Psoas muscle (tissue), 8 donors: Measurements from ENCODE around the gene CIART. TPM values are rescaled to one million over a fixed set of nuclear protein-coding genes. Genes with fewer than 3 reads are reported as not detected.

Source experiments
- ATAC-seq, 4 donors: fragments of 200-7000 bp; cut with Tn5 transposase; one replicate each; pipeline ENCODE4 v1.9.1; 2020; ENCODE audit warnings: moderate library complexity in 3 of 4, mild to moderate bottlenecking in 2 of 4
- DNase-seq, 2 donors: peaks; one replicate each; pipeline ENCODE4 v3.0.0-alpha.2; 2020
- H3K27ac ChIP-seq: fragments of 200-600 bp; one replicate; pipeline ENCODE4 v1.8.0; 2022
- H3K27me3 ChIP-seq, 3 donors: fragments of 200-600 bp in 1 of 3; one replicate each; pipeline versions ENCODE4 v1.6.1 to v1.8.0; 2013 to 2022; ENCODE audit warnings: low read length in 2 of 3, mild to moderate bottlenecking in 2 of 3, moderate library complexity in 1 of 3; ENCODE audit not compliant: insufficient read depth in 3 of 3
- H3K36me3 ChIP-seq, 2 donors: fragments of 200-600 bp in 1 of 2; one replicate each; pipeline versions ENCODE4 v1.6.1 to v1.8.0; 2013 to 2022; ENCODE audit warnings: low read depth in 1 of 2, mild to moderate bottlenecking in 1 of 2, moderate library complexity in 1 of 2; ENCODE audit not compliant: insufficient read depth in 1 of 2
- H3K4me1 ChIP-seq: fragments of 200-600 bp; one replicate; pipeline ENCODE4 v1.8.0; 2022
- H3K4me3 ChIP-seq: fragments of 200-600 bp; one replicate; pipeline ENCODE4 v1.8.0; 2022; ENCODE audit warnings: mild to moderate bottlenecking
- H3K9me3 ChIP-seq: fragments of 200-600 bp; one replicate; pipeline ENCODE4 v1.8.0; 2022
- WGBS, 3 donors: extraction: QIAGEN DNeasy Blood & Tissue Kit; methylation state at CpG; one replicate each; pipeline versions ENCODE4 v1.1.6 to v1.1.7; 2013; 5-methylcytosine and 5-hydroxymethylcytosine counted together
- intact Hi-C, 2 donors: fragments of 100-400 bp; cut with DNase I; formaldehyde crosslinking; loops; one replicate each; pipeline versions ENCODE4 v1.11.0 to v1.14.2; 2022
- polyA plus RNA-seq, 3 donors: library from polyadenylated mRNA; stranded (reverse); fragments of 200-250 nt; gene quantifications; one replicate each; pipeline ENCODE4 v1.2.3, GENCODE V29; 2013
- total RNA-seq, 4 donors: library from RNA; stranded (reverse); fragmentation: NEBNext Ultra II Directional in 2 of 4; extraction: Animal tissue kit (Norgen Biotek cat#: 25700) in 2 of 4; gene quantifications; one replicate each; pipeline versions ENCODE4 v1.2.1 to v1.2.4, GENCODE V29; 2021 to 2023
- TF ChIP-seq, protein P1 (sequence below): fragments of 200-600 bp; IDR thresholded peaks from one replicate; pipeline ENCODE4 v1.8.0; 2022; ENCODE audit warnings: antibody characterized with exemption
- donor health status: healthy with polysubstance abuse.
- donor health status: DM: no; HTN: no; CAD: no; lungs with moderate emphysema.
- donor health status: Bipolar disorder and iron deficiency.
- donor health status: healthy.
- donor health status: DM: yes; HTN: yes; CAD: no.
- donor health status: DM: no; HTN: no; CAD: no.
- donor health status: DM: no; HTN: no; CAD: no.
- donor health status: DM: yes; HTN: yes; CAD: no.

CIART gene
- total and polyA plus RNA-seq, 7 donors = 1.6 to 23.4 (median 11.7) TPM

DNA sequence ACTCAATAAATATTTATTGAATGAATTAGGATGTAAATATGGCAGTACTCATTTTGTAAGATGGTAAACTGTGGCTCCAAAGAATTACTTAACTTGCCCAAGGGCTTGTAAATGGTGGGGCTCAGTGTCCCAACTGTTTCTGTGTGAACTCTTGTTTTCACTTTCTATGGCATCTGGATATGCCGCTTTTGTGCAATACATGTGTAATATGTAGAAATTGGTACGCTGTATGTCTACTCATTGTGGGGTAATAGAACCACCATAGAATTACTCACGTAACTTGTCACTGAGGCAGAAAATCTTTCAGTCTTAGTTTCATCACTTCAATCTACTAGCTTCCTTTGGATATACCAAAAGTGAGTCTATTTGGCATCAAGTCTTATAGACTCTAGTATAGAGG, 40.0 kb downstream of the CIART start:
- intact Hi-C loops = no loop called here
- TF ChIP-seq, protein P1, sequence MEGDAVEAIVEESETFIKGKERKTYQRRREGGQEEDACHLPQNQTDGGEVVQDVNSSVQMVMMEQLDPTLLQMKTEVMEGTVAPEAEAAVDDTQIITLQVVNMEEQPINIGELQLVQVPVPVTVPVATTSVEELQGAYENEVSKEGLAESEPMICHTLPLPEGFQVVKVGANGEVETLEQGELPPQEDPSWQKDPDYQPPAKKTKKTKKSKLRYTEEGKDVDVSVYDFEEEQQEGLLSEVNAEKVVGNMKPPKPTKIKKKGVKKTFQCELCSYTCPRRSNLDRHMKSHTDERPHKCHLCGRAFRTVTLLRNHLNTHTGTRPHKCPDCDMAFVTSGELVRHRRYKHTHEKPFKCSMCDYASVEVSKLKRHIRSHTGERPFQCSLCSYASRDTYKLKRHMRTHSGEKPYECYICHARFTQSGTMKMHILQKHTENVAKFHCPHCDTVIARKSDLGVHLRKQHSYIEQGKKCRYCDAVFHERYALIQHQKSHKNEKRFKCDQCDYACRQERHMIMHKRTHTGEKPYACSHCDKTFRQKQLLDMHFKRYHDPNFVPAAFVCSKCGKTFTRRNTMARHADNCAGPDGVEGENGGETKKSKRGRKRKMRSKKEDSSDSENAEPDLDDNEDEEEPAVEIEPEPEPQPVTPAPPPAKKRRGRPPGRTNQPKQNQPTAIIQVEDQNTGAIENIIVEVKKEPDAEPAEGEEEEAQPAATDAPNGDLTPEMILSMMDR = no peak
- Histone ChIP-seq H3K27me3 (no peaks in the 10 kb centered on the region), H3K4me1 (peaks cover 9% of the 10 kb centered on the region), H3K4me3 (peak overlapping the region; percentile 84), H3K36me3 (peaks cover 6 to 31% of the 10 kb centered on the region in 2 donors), H3K27ac (peak overlapping the region; percentile 94), H3K9me3 (no peaks in the 10 kb centered on the region)
- DNase-seq = no peak
- ATAC-seq = no peak
- 87 to 92% (median 89%) methylated on average over 3 of the region's 3 CpGs for whole genome bisulfite sequencing, 3 donors

DNA sequence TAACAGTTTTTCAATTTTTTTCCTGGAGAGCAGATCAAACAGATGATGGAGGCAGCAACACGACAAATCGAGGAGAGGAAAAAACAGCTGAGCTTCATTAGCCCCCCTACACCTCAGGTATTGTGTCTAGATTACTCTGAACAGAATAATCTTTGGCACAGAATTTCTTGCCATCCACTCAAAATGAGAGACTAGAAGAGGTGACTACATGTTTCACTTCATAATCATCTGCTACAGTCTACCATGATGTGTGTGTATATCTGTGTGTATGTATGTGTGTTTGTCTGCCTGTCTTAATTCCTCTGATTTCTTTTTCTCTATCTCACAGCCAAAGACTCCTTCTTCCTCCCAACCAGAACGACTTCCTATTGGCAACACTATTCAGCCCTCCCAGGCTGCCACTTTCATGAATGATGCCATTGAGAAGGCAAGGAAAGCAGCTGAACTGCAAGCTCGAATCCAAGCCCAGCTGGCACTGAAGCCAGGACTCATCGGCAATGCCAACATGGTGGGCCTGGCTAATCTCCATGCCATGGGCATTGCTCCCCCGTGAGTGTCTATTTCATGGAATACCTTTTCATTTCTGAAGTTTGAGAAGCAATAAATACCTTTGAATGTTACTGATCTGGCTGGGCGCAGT, 50.4 kb downstream of the CIART start:
- no peak overlapping the region for H3K4me3 ChIP-seq
- H3K9me3 ChIP-seq = no peaks in the 10 kb centered on the region
- ATAC-seq (no peak), DNase-seq (no peak)
- H3K36me3 ChIP-seq = peaks cover 24 to 100% of the 10 kb centered on the region in 2 donors
- H3K27ac ChIP-seq = no peak overlapping the region
- TF ChIP-seq, protein P1 = no peak
- H3K27me3 ChIP-seq = no peaks in the 10 kb centered on the region
- intact Hi-C loops = no loop called here
- no peaks in the 10 kb centered on the region for H3K4me1 ChIP-seq
- WGBS, 3 donors = 67 to 85% (median 68%) methylated on average over 7 of the region's 7 CpGs

Other genes starting within 250 kb of the CIART start
- 10 to 100 TPM; 18.7 to 25.5 (median 19.2) TPM for gene VPS45, start 214.8 kb upstream of the CIART start, total RNA-seq
- 10 to 100 TPM; 13.0 to 36.0 (median 15.0) TPM for gene VPS45, start 214.8 kb upstream of the CIART start, polyA plus RNA-seq
- gene PLEKHO1, start 132.6 kb upstream of the CIART start, total RNA-seq = 10 to 100 TPM; 37.7 to 68.7 (median 41.9) TPM
- gene PLEKHO1, start 132.6 kb upstream of the CIART start, polyA plus RNA-seq = 100 to 1,000 TPM in 1 of 3 donors, 10 to 100 TPM in 2; 71.4 to 119 (median 84.9) TPM
- 10 to 100 TPM; 26.9 to 37.4 (median 31.9) TPM for gene ANP32E, start 46.4 kb upstream of the CIART start, total RNA-seq
- 10 to 100 TPM; 14.4 to 93.0 (median 23.2) TPM for gene ANP32E, start 46.4 kb upstream of the CIART start, polyA plus RNA-seq
- gene CA14, start 24.8 kb upstream of the CIART start, total RNA-seq = under 1 TPM in 2 of 4 donors, not detected in 2; 0.30 to 0.48 TPM
- gene CA14, start 24.8 kb upstream of the CIART start, polyA plus RNA-seq = under 1 TPM; 0.04 to 0.89 (median 0.61) TPM
- 10 to 100 TPM; 33.1 to 69.3 (median 51.1) TPM for gene APH1A, start 13.5 kb upstream of the CIART start, total RNA-seq
- 10 to 100 TPM; 48.5 to 91.5 (median 69.7) TPM for gene APH1A, start 13.5 kb upstream of the CIART start, polyA plus RNA-seq
- gene C1orf54, start 9.8 kb upstream of the CIART start, total RNA-seq = 1 to 10 TPM; 4.7 to 7.6 (median 6.1) TPM
- gene C1orf54, start 9.8 kb upstream of the CIART start, polyA plus RNA-seq = 1 to 10 TPM; 6.4 to 7.0 (median 6.8) TPM
- gene MRPS21, start 11.3 kb downstream of the CIART start, total RNA-seq = 10 to 100 TPM; 50.1 to 55.0 (median 53.2) TPM
- 10 to 100 TPM; 53.4 to 87.8 (median 55.6) TPM for gene MRPS21, start 11.3 kb downstream of the CIART start, polyA plus RNA-seq
- 10 to 100 TPM; 20.4 to 35.9 (median 22.2) TPM for gene PRPF3, start 39.0 kb downstream of the CIART start, total RNA-seq
- gene PRPF3, start 39.0 kb downstream of the CIART start, polyA plus RNA-seq = 10 to 100 TPM; 16.1 to 39.0 (median 24.1) TPM
- 10 to 100 TPM; 18.5 to 33.7 (median 29.7) TPM for gene RPRD2, start 81.6 kb downstream of the CIART start, total RNA-seq
- 10 to 100 TPM in 1 of 3 donors, 1 to 10 TPM in 2; 5.0 to 22.1 (median 8.9) TPM for gene RPRD2, start 81.6 kb downstream of the CIART start, polyA plus RNA-seq
- 10 to 100 TPM; 20.8 to 44.5 (median 32.9) TPM for gene TARS2, start 204.9 kb downstream of the CIART start, total RNA-seq
- 10 to 100 TPM in 2 of 3 donors, 1 to 10 TPM in 1; 9.6 to 24.0 (median 13.5) TPM for gene TARS2, start 204.9 kb downstream of the CIART start, polyA plus RNA-seq
- 1 to 10 TPM; 2.9 to 4.6 (median 4.1) TPM for gene ECM1, start 225.6 kb downstream of the CIART start, total RNA-seq
- gene ECM1, start 225.6 kb downstream of the CIART start, polyA plus RNA-seq = 1 to 10 TPM; 1.8 to 8.5 (median 2.7) TPM
- not detected for gene FALEC, start 233.2 kb downstream of the CIART start, total RNA-seq
- 1 to 10 TPM in 1 of 3 donors, under 1 TPM in 2; 0.38 to 1.2 (median 0.39) TPM for gene FALEC, start 233.2 kb downstream of the CIART start, polyA plus RNA-seq